Activated T-cell treated with anti-CD3 and anti-CD28 coated beads, Interleukin-2, amount 50 U/mL, for 4 hours (primary cell): Measurements from ENCODE around the gene CD99L2. TPM values are rescaled to one million over a fixed set of nuclear protein-coding genes. Genes with fewer than 3 reads are reported as not detected.
"Not testable (repeated sequence)": the region's sequence is repeated elsewhere in the genome, so short reads cannot be mapped to it uniquely, and the experiment has no call there.

ENCODE experiments used
- ATAC-seq, 2 donors: fragments of 200-7000 bp; cut with Tn5 transposase; one replicate each; pipeline ENCODE4 v1.10.0; 2021
- DNase-seq: peaks from one replicate; pipeline ENCODE4 v3.0.0-alpha.2; 2020
- H3K27me3 Mint-ChIP-seq: one replicate; pipeline ENCODE4 v1.8.0; 2021; ENCODE audit warnings: low read depth, mixed read lengths
- H3K36me3 Mint-ChIP-seq: one replicate; pipeline ENCODE4 v1.8.0; 2022; ENCODE audit warnings: mixed read lengths; ENCODE audit not compliant: insufficient read depth
- H3K4me1 Mint-ChIP-seq: one replicate; pipeline ENCODE4 v1.8.0; 2021; ENCODE audit warnings: low read depth, mixed read lengths
- H3K4me3 Mint-ChIP-seq: one replicate; pipeline ENCODE4 v1.8.0; 2021; ENCODE audit warnings: mild to moderate bottlenecking, moderate library complexity, mixed read lengths
- H3K9me3 Mint-ChIP-seq: one replicate; pipeline ENCODE4 v1.8.0; 2021; ENCODE audit warnings: mixed read lengths
- total RNA-seq, 3 donors: library from RNA; stranded (reverse); gene quantifications; one replicate each; pipeline ENCODE4 v1.2.1, GENCODE V29; 2021

Gene CD99L2
- total RNA-seq, 3 donors from 2014 or later: 7.9 to 8.2 (median 8.2) TPM

DNA sequence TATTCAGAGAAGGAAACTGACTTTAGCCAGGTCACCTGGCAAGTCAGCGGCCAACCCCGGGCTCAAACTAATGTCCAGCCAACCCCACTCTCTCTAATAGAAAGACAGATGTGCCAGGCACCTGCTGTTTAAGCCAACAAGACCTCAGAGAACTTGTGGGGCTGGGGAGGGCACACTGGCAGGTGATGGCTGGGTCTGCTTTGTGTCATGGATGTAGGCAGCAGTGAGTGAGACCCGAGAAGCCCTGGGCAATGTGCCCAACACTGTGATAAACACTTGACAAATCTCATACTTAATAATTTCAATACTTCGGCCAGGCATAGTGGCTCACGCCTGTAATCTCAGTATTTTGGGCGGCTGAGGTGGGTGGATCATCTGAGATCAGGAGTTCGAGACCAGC lies 9.0 kb upstream of the CD99L2 start:
- Mint-ChIP-seq H3K9me3 (no peaks in the 10 kb centered on the region), H3K4me1 (no peaks in the 10 kb centered on the region), H3K4me3 (no peak overlapping the region), H3K27me3 (no peaks in the 10 kb centered on the region), H3K36me3 (no peaks in the 10 kb centered on the region)
- no peak for DNase-seq
- ATAC-seq: no peak

GRCh38 chrX:150906694-150907093 lies 8.2 kb upstream of the CD99L2 start:
- DNase-seq (no peak), ATAC-seq (no peak)
- no peaks in the 10 kb centered on the region for H3K4me1 Mint-ChIP-seq
- no peaks in the 10 kb centered on the region for H3K9me3 Mint-ChIP-seq
- no peaks in the 10 kb centered on the region for H3K36me3 Mint-ChIP-seq
- no peak overlapping the region for H3K4me3 Mint-ChIP-seq
- no peaks in the 10 kb centered on the region for H3K27me3 Mint-ChIP-seq

GRCh38 chrX:150905293-150905692 lies 6.8 kb upstream of the CD99L2 start:
- DNase-seq (no peak), ATAC-seq (no peak)
- no peaks in the 10 kb centered on the region for H3K9me3 Mint-ChIP-seq
- H3K4me3 Mint-ChIP-seq: no peak overlapping the region
- H3K36me3 Mint-ChIP-seq: no peaks in the 10 kb centered on the region
- H3K4me1 Mint-ChIP-seq: no peaks in the 10 kb centered on the region
- H3K27me3 Mint-ChIP-seq: no peaks in the 10 kb centered on the region

DNA sequence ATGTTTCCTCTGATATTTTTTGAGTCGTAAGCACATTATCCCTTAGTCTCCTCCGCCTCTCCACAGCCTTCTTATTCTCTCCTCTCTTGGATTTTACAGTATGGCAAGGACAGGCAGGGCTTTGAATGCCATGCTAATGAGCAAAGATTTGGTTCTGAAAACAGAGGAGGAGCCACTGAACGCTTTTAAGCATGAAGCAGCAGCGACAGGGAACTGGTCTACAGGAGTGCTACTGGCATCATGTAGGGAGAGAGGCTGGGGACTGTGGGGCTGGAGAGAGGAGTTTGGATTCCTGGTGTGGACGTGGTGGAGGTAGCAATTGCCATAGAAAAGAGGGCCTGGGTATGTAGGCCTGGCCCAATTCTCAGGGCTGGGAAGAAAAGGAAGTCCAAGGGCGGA lies 4.6 kb upstream of the CD99L2 start:
- no peaks in the 10 kb centered on the region for H3K36me3 Mint-ChIP-seq
- H3K4me3 Mint-ChIP-seq: no peak overlapping the region
- DNase-seq (no peak), ATAC-seq (no peak)
- no peaks in the 10 kb centered on the region for H3K27me3 Mint-ChIP-seq
- no peaks in the 10 kb centered on the region for H3K4me1 Mint-ChIP-seq
- H3K9me3 Mint-ChIP-seq: no peaks in the 10 kb centered on the region

GRCh38 chrX:150902434-150903109 lies 4.1 kb upstream of the CD99L2 start:
- peaks cover under 1% of the 10 kb centered on the region for H3K4me1 Mint-ChIP-seq
- no peak for ATAC-seq
- DNase-seq: no peak
- no peaks in the 10 kb centered on the region for H3K9me3 Mint-ChIP-seq
- no peaks in the 10 kb centered on the region for H3K36me3 Mint-ChIP-seq
- H3K27me3 Mint-ChIP-seq: no peaks in the 10 kb centered on the region
- no peak overlapping the region for H3K4me3 Mint-ChIP-seq

- peak overlapping the region; percentile 82 for H3K4me3 Mint-ChIP-seq
- peaks cover 7% of the 10 kb centered on the region for H3K4me1 Mint-ChIP-seq
- DNase-seq: peak; percentile 11
- no peaks in the 10 kb centered on the region for H3K9me3 Mint-ChIP-seq
- ATAC-seq: no peak
- H3K27me3 Mint-ChIP-seq: no peaks in the 10 kb centered on the region
- H3K36me3 Mint-ChIP-seq: no peaks in the 10 kb centered on the region
These were observed 806 bp upstream of the CD99L2 start for GRCh38 chrX:150899191-150899757.

DNA sequence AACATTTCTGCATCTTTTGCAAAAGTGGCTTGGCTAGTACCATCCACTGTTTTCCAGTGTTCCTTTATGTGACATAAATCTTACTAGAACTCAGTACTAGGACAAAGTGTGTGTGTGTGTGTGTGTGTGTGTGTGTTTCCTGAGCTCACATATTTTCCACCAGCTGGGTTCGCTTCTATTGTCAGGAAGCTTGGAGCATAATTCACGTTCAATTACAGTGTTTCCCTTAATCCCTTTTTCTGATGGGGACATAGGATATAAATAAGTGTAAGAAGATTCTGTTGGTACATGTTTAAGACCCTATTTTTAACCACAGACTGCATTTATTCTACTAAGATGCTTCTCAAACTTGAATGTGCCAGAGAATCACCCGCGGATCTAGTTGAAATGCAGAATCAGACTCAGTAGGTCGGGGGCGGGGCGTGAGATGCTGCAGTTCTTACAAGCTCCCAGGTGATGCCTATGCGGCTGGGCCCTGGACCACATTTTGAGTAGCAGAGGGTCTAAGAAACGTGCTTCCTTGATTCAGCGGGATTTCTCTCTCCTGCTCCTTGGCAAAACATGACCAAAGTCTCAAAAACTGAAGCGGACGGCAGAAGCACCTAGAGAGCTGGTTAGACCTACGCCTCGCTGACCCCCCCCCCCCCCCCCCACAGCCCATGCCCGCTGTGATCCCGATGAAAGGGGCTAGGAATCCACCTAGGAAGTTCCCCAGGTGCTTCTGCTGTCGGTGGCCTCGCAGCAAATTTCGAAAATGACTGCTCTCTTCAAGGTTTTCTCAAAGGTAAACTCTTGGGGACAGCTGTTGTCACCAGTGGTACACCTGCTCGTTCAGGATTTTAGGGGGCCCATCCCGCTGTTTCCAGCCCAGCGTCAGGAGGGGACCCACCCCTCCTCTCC lies 797 bp downstream of the CD99L2 start:
- peak in 1 of 2 donors; percentile 9 for ATAC-seq
- peaks cover 7% of the 10 kb centered on the region for H3K4me1 Mint-ChIP-seq
- H3K36me3 Mint-ChIP-seq: no peaks in the 10 kb centered on the region

GRCh38 chrX:150896632-150897031 lies 1.8 kb downstream of the CD99L2 start:
- Mint-ChIP-seq H3K36me3 (no peaks in the 10 kb centered on the region), H3K4me3 (no peak overlapping the region), H3K9me3 (no peaks in the 10 kb centered on the region), H3K4me1 (peaks cover 7% of the 10 kb centered on the region), H3K27me3 (no peaks in the 10 kb centered on the region)
- no peak for DNase-seq
- ATAC-seq: no peak

More for the DNA sequence above, 797 bp downstream of the CD99L2 start:
- Mint-ChIP-seq H3K4me3 (peak overlapping the region; percentile 79), H3K27me3 (no peaks in the 10 kb centered on the region), H3K9me3 (no peaks in the 10 kb centered on the region)
- DNase-seq: peak; percentile 29

- Mint-ChIP-seq H3K4me3 (no peak overlapping the region), H3K36me3 (no peaks in the 10 kb centered on the region), H3K9me3 (no peaks in the 10 kb centered on the region), H3K27me3 (no peaks in the 10 kb centered on the region), H3K4me1 (peaks cover 7% of the 10 kb centered on the region)
- DNase-seq: no peak
- no peak for ATAC-seq
These were observed 4.5 kb downstream of the CD99L2 start for GRCh38 chrX:150893936-150894335.

DNA sequence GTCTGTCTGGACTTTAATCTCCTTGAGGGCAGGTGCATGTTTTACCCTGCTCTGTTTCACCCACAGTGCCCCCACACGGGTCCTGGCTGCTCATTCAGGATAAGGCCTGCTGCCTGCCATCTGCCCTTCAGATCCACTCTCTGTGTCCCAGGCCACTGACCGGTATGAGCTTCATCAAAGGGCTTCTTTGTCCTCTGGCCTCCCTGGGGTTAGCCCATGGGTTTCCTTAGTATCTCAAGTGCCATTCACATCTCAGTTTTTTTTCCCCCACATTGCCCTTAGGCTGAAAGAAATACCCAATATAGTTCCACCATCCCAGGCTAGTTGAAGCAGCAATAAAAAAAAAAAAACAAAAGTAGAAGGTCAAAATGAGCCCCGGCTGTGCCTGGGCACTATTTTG lies 9.3 kb downstream of the CD99L2 start:
- no peak for ATAC-seq
- no peaks in the 10 kb centered on the region for H3K27me3 Mint-ChIP-seq
- no peaks in the 10 kb centered on the region for H3K9me3 Mint-ChIP-seq
- H3K4me1 Mint-ChIP-seq: no peaks in the 10 kb centered on the region
- no peak for DNase-seq
- H3K4me3 Mint-ChIP-seq: no peak overlapping the region
- H3K36me3 Mint-ChIP-seq: no peaks in the 10 kb centered on the region

DNA sequence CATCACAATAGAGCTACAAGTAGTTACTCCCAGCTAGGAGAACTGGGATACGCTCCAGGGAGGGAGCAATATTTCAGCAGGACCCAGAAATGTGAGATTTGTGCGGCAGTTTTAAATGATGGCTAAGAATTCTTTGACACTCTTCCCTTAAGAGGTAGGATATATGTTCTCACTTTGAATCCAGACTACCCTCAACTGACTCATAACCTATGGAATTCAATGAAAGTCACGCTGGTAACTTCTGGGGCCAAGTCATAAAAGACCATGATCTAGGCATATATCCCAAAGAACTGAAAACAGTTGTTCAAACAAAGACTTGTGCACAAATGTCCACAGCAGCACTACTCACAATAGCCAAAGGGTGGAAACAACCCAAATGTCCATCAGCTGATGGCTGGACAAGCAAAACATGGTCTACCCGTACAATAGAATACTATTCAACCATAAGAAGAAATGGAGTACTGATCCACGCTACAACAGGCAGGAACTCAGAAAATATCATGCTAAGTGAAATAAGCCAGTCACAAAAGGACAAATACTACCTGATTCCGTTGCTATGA lies 10.5 kb downstream of the CD99L2 start:
- no peaks in the 10 kb centered on the region for H3K27me3 Mint-ChIP-seq
- DNase-seq (no peak), ATAC-seq (no peak)
- no peaks in the 10 kb centered on the region for H3K9me3 Mint-ChIP-seq
- H3K36me3 Mint-ChIP-seq: no peaks in the 10 kb centered on the region
- no peak overlapping the region for H3K4me3 Mint-ChIP-seq
- peaks cover 1% of the 10 kb centered on the region for H3K4me1 Mint-ChIP-seq

DNA sequence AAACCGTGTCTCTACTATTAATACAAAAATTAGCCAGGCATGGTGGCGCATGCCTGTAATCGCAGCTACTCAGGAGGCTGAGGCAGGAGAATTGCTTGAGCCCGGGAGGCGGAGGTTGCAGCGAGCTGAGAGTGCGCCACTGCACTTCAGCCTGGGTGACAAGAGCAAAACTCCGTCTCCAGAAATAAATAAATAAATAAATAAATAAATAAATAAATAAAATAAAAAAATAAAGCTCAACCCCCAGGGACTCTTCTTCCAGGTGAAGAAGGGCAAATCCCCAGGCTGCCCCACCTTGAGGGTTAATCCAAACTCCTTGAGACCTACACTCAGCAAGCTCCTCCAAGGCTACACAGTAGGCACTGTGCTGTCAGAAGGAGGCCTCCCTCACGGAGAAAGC lies 11.2 kb downstream of the CD99L2 start:
- H3K27me3 Mint-ChIP-seq, H3K4me1 Mint-ChIP-seq, H3K4me3 Mint-ChIP-seq, DNase-seq, H3K36me3 Mint-ChIP-seq, ATAC-seq, H3K9me3 Mint-ChIP-seq: not testable (repeated sequence)

- no peak for DNase-seq
- no peak for ATAC-seq
- no peak overlapping the region for H3K4me3 Mint-ChIP-seq
- no peaks in the 10 kb centered on the region for H3K36me3 Mint-ChIP-seq
- no peaks in the 10 kb centered on the region for H3K27me3 Mint-ChIP-seq
- no peaks in the 10 kb centered on the region for H3K9me3 Mint-ChIP-seq
- H3K4me1 Mint-ChIP-seq: peaks cover 3% of the 10 kb centered on the region
These were observed 12.1 kb downstream of the CD99L2 start for GRCh38 chrX:150886381-150886780.

- peak in 1 of 2 donors; percentile 4 for ATAC-seq
- Mint-ChIP-seq H3K9me3 (peaks cover 5% of the 10 kb centered on the region), H3K27me3 (no peaks in the 10 kb centered on the region), H3K36me3 (peaks cover 3% of the 10 kb centered on the region), H3K4me1 (peaks cover 25% of the 10 kb centered on the region), H3K4me3 (no peak overlapping the region)
- DNase-seq: no peak
These were observed 17.7 kb downstream of the CD99L2 start for GRCh38 chrX:150880808-150881165.
